SU-DHL-6 (cell line): ENCODE results near the gene SLC48A1.

Experiments
- H2AFZ ChIP-seq: fragments of 200-600 bp; sonication (generic); 2 replicates; pipeline ENCODE4 v1.6.1; 2014; ENCODE audit warnings: low read depth, mild to moderate bottlenecking, moderate library complexity, mixed read lengths, antibody characterized with exemption, low read length; ENCODE audit not compliant: severe bottlenecking
- H3F3A ChIP-seq: fragments of 200-600 bp; shearing (Covaris generic); 2 replicates; pipeline ENCODE4 v1.6.0; 2016; ENCODE audit warnings: antibody characterized with exemption, mild to moderate bottlenecking; ENCODE audit not compliant: insufficient read depth
- H3K27ac ChIP-seq: fragments of 200-600 bp; sonication (generic); 2 replicates; pipeline ENCODE4 v1.5.1; 2016; ENCODE audit warnings: low read depth, mild to moderate bottlenecking, low read length, moderate library complexity, mixed read lengths
- H3K27me3 ChIP-seq: fragments of 200-600 bp; sonication (generic), shearing (Covaris generic); 2 replicates; pipeline ENCODE4 v1.6.0; 2014; ENCODE audit warnings: mild to moderate bottlenecking, low read length
- H3K36me3 ChIP-seq: fragments of 200-600 bp; sonication (generic); 2 replicates; pipeline ENCODE4 v1.6.1; 2014; ENCODE audit warnings: mild to moderate bottlenecking, low read length, mixed read lengths
- H3K4me2 ChIP-seq: fragments of 300-600, 200-600 bp; shearing (Covaris generic), sonication (generic); 2 replicates; pipeline ENCODE4 v1.6.0; 2014; ENCODE audit warnings: low read length, low read depth, mild to moderate bottlenecking; ENCODE audit not compliant: poor library complexity, severe bottlenecking
- H3K4me3 ChIP-seq: fragments of 200-600 bp; sonication (generic); 2 replicates; pipeline ENCODE4 v1.5.1; 2014; ENCODE audit warnings: antibody characterized with exemption, low read length, mild to moderate bottlenecking, mixed read lengths; ENCODE audit not compliant: insufficient read depth, poor library complexity, severe bottlenecking
- H3K79me2 ChIP-seq: fragments of 200-600 bp; sonication (generic); 2 replicates; pipeline ENCODE4 v1.6.1; 2014; ENCODE audit warnings: mild to moderate bottlenecking, low read length, moderate library complexity; ENCODE audit not compliant: insufficient read depth
- H3K9ac ChIP-seq: fragments of 200-600 bp; sonication (generic); 2 replicates; pipeline ENCODE4 v1.7.0; 2014; ENCODE audit warnings: mild to moderate bottlenecking, low read length
- H3K9me2 ChIP-seq: fragments of 200-600 bp; sonication (generic); replicated peaks from 2 replicates; pipeline ENCODE4 v1.6.1; 2014; ENCODE audit warnings: low read length; ENCODE audit not compliant: insufficient read depth
- H3K9me3 ChIP-seq: fragments of 200-600 bp; sonication (generic); 2 replicates; pipeline ENCODE4 v1.6.1; 2014; ENCODE audit warnings: low read length, mixed read lengths; ENCODE audit not compliant: insufficient read depth
- H4K20me1 ChIP-seq: fragments of 200-600 bp; sonication (generic); 2 replicates; pipeline ENCODE4 v1.6.1; 2014; ENCODE audit warnings: low read depth, mild to moderate bottlenecking, antibody characterized with exemption, low read length, moderate library complexity, mixed read lengths
- CTCF ChIP-seq: fragments of 200-600 bp; sonication (generic); IDR thresholded peaks from one replicate; pipeline ENCODE4 v1.5.1; 2017; ENCODE audit warnings: antibody characterized with exemption, mild to moderate bottlenecking, low read length, moderate library complexity; ENCODE audit not compliant: insufficient read depth, poor library complexity, severe bottlenecking
- EZH2phosphoT487 ChIP-seq: fragments of 200-600 bp; sonication (generic), shearing (Covaris generic); conservative IDR thresholded peaks from 2 replicates; pipeline ENCODE4 v1.6.1; 2018; ENCODE audit warnings: mild to moderate bottlenecking, antibody characterized with exemption, low read length, moderate library complexity, mixed read lengths

Gene SLC48A1

GRCh38 chr12:47795121-47795813 is 22.2 kb downstream of the SLC48A1 start:
- no peak overlapping the region for H3K27ac ChIP-seq
- no peak overlapping the region for H3K4me2 ChIP-seq
- no peaks in the 10 kb centered on the region for H3K9me3 ChIP-seq
- no peaks in the 10 kb centered on the region for H3K9me2 ChIP-seq
- no peaks in the 10 kb centered on the region for H3K27me3 ChIP-seq
- H3K4me3 ChIP-seq = no peak overlapping the region
- no peaks in the 10 kb centered on the region for H4K20me1 ChIP-seq
- H3K79me2 ChIP-seq = no peaks in the 10 kb centered on the region
- H3K9ac ChIP-seq = no peak overlapping the region
- TF ChIP-seq CTCF (no peak), EZH2phosphoT487 (no peak)
- peaks cover 4% of the 10 kb centered on the region; the same call in 1 of the 2 replicates for H3K36me3 ChIP-seq
- H3F3A ChIP-seq = no peaks in the 10 kb centered on the region
- H2AFZ ChIP-seq = no peak overlapping the region

- Histone ChIP-seq H2AFZ (no peak overlapping the region), H3K79me2 (no peaks in the 10 kb centered on the region), H3K9me3 (no peaks in the 10 kb centered on the region), H3K4me3 (no peak overlapping the region), H3K36me3 (peaks cover 4% of the 10 kb centered on the region; the same call in 1 of the 2 replicates), H3K4me2 (no peak overlapping the region), H3K9me2 (no peaks in the 10 kb centered on the region), H4K20me1 (no peaks in the 10 kb centered on the region), H3K27ac (no peak overlapping the region), H3F3A (no peaks in the 10 kb centered on the region), H3K27me3 (no peaks in the 10 kb centered on the region), H3K9ac (no peak overlapping the region)
- TF ChIP-seq EZH2phosphoT487 = no peak
- TF ChIP-seq CTCF = no peak
Measured at GRCh38 chr12:47795814-47796411, 22.9 kb downstream of the SLC48A1 start.

- Histone ChIP-seq H3K79me2 (no peaks in the 10 kb centered on the region; the same call in 1 of the 2 replicates), H3K9ac (no peak overlapping the region), H4K20me1 (no peaks in the 10 kb centered on the region), H3K9me2 (no peaks in the 10 kb centered on the region), H3K36me3 (peaks cover 3% of the 10 kb centered on the region; the same call in 1 of the 2 replicates), H3F3A (no peaks in the 10 kb centered on the region), H2AFZ (no peak overlapping the region), H3K4me2 (no peak overlapping the region), H3K9me3 (no peaks in the 10 kb centered on the region), H3K27ac (no peak overlapping the region), H3K27me3 (no peaks in the 10 kb centered on the region), H3K4me3 (no peak overlapping the region)
- TF ChIP-seq CTCF (peak; percentile 69), EZH2phosphoT487 (no peak)
Measured at GRCh38 chr12:47797441-47797840, 24.4 kb downstream of the SLC48A1 start.
